Measurements from ENCODE around the gene FRMD4B.

- TF ChIP-seq EZH2phosphoT487 (IDR thresholded peaks at IDR 0.05; ENCODE audit: insufficient read depth, low read depth) (no peak), EZH2 (IDR thresholded peaks at IDR 0.05; ENCODE audit: insufficient read depth, poor library complexity, severe bottlenecking) (no peak)
These were observed 32.4 kb downstream of the FRMD4B start for GRCh38 chr3:69353503-69353902.
